HepG2 (cell line): ENCODE results near the gene ANKK1. TPM values are rescaled to one million over a fixed set of nuclear protein-coding genes. Genes with fewer than 3 reads are reported as not detected.

Source experiments
- ATAC-seq: fragments of 200-7000 bp; cut with Tn5 transposase; 3 replicates; pipeline ENCODE4 v1.9.1; 2020; ENCODE audit warnings: mild to moderate bottlenecking, moderate library complexity
- BruUV-seq: library from RNA; stranded (reverse); fragments of 400-500 nt; replicated peaks from 2 replicates; lab custom pipeline; 2021; lab: Mats Ljungman, UMichigan
- CTCF ChIA-PET: fragments of 300-600 bp; formaldehyde crosslinking; extraction: SDS; loops from one replicate; lab custom pipeline; 2021; ENCODE audit warnings: low total read pairs, inconsistent platforms, low intra/inter-chr PET ratio; lab: Yijun Ruan, JAX
- POLR2A ChIA-PET: fragments of 350-600 bp; sonication (Branson Sonifier 250); formaldehyde crosslinking; loops from one replicate; lab custom pipeline; 2020; ENCODE audit warnings: antibody characterized with exemption, inconsistent platforms; lab: Yijun Ruan, JAX
- DNase-seq: peaks from one replicate; pipeline ENCODE4 v3.0.0-alpha.2; 2015; ENCODE audit warnings: low spot score
- FAIRE-seq: peaks from 3 replicates; lab custom pipeline; 2011; peaks lifted over from hg19 to GRCh38; lab: Jason Lieb, UNC
- H2AFZ ChIP-seq: one replicate; pipeline ENCODE4 v1.6.1; 2011; ENCODE audit warnings: low read length, inconsistent platforms
- H3K27ac ChIP-seq: fragments of 300-600 bp; 3 replicates; pipeline ENCODE4 v1.8.0; 2011; ENCODE audit warnings: mixed run types, mild to moderate bottlenecking, mixed read lengths, low read length, inconsistent platforms; ENCODE audit not compliant: insufficient read depth; ENCODE audit errors: extremely low read length
- H3K27me3 ChIP-seq, 2 experiments: fragments of 200-600 bp in 1 of 2; 2 replicates in 1 of 2; 3 replicates in 1 of 2; pipeline versions ENCODE4 v1.6.0 to v1.8.0; 2011; ENCODE audit warnings: low read length in 2 of 2, mild to moderate bottlenecking in 2 of 2, moderate library complexity in 2 of 2, inconsistent platforms in 1 of 2; ENCODE audit not compliant: insufficient read depth in 2 of 2, control insufficient read depth in 1 of 2
- H3K36me3 ChIP-seq, 2 experiments: fragments of 200-600 bp in 1 of 2; replicated peaks in 1 of 2; 2 replicates in 1 of 2; 3 replicates in 1 of 2; pipeline versions ENCODE4 v1.5.1 to v1.8.0; 2011; ENCODE audit warnings: low read length in 2 of 2, inconsistent platforms in 1 of 2; ENCODE audit not compliant: insufficient read depth in 2 of 2, control insufficient read depth in 1 of 2
- H3K4me1 ChIP-seq: 2 replicates; pipeline ENCODE4 v1.5.1; 2012; ENCODE audit warnings: low read length, inconsistent platforms; ENCODE audit not compliant: insufficient read depth
- H3K4me2 ChIP-seq: 2 replicates; pipeline ENCODE4 v1.6.0; 2011; ENCODE audit warnings: low read depth, low read length, inconsistent platforms
- H3K4me3 ChIP-seq, 3 experiments: fragments of 200-600 bp in 1 of 3; sonication (generic), shearing (Covaris generic) in 1 of 3; replicated peaks in 1 of 3; 2 replicates each; pipeline ENCODE4 v1.5.1; 2011 to 2016; ENCODE audit warnings: low read length in 3 of 3, inconsistent platforms in 2 of 3, low read depth in 2 of 3, mild to moderate bottlenecking in 2 of 3, control low read depth in 1 of 3, mixed read lengths in 1 of 3; ENCODE audit not compliant: insufficient read depth in 1 of 3
- H3K79me2 ChIP-seq: one replicate; pipeline ENCODE4 v1.6.1; 2011; ENCODE audit warnings: low read length, inconsistent platforms; ENCODE audit not compliant: insufficient read depth
- H3K9ac ChIP-seq: 2 replicates; pipeline ENCODE4 v1.6.0; 2011; ENCODE audit warnings: mild to moderate bottlenecking, low read depth, low read length, inconsistent platforms; ENCODE audit not compliant: insufficient read depth
- H3K9me3 ChIP-seq: 2 replicates; pipeline ENCODE4 v1.5.1; 2012; ENCODE audit warnings: mild to moderate bottlenecking, low read length
- H4K20me1 ChIP-seq: 2 replicates; pipeline ENCODE4 v1.6.0; 2011; ENCODE audit warnings: inconsistent platforms, mild to moderate bottlenecking, low read length, moderate library complexity; ENCODE audit not compliant: insufficient read depth
- ATM ChIP-seq: fragments of 450-650 bp; IDR thresholded peaks from 2 replicates; pipeline ENCODE4 v1.7.1; 2017; ENCODE audit warnings: mild to moderate bottlenecking, borderline replicate concordance
- HNF4A ChIP-seq: sonication (generic); formaldehyde crosslinking; IDR thresholded peaks from 2 replicates; pipeline ENCODE4 v1.4.0; 2020; ENCODE audit warnings: missing genetic modification reagents
- MED1 ChIP-seq: sonication (generic); formaldehyde crosslinking; IDR thresholded peaks from 2 replicates; pipeline ENCODE4 v1.4.0; 2020; ENCODE audit warnings: missing genetic modification reagents
- PITX1 ChIP-seq: sonication (generic); formaldehyde crosslinking; IDR thresholded peaks from 2 replicates; pipeline ENCODE4 v1.5.1; 2020; ENCODE audit warnings: mild to moderate bottlenecking, missing genetic modification reagents
- REPIN1 ChIP-seq: sonication (generic); formaldehyde crosslinking; IDR thresholded peaks from 2 replicates; pipeline ENCODE4 v1.8.0; 2022; ENCODE audit warnings: missing genetic modification reagents, low read depth, mild to moderate bottlenecking, borderline replicate concordance
- WGBS: methylation state at CpG from one replicate; pipeline ENCODE4 v1.1.6; 2017; ENCODE audit warnings: low lambda C conversion rate; 5-methylcytosine and 5-hydroxymethylcytosine counted together
- in situ Hi-C: cut with HindIII; loops from 2 replicates; pipeline ENCODE4 v1.10.0; 2017; ENCODE audit warnings: low pct_unique_long_range_greater_than_20kb; ENCODE audit not compliant: extremely low pct_ligation_motif_present
- intact Hi-C: fragments of 100-400 bp; cut with micrococcal nuclease; formaldehyde crosslinking; loops from one replicate; pipeline ENCODE4 v1.10.0; 2022; ENCODE audit not compliant: unreplicated experiment
- polyA plus RNA-seq, 8 experiments: library from polyadenylated mRNA; depleted of rRNA in 3 of 8; stranded (reverse) in 7 of 8; unstranded in 1 of 8; fragments of >200 nt; fragmentation: Illumina TruSeq in 4 of 8; extraction: Trizol in 4 of 8; gene quantifications; 2 replicates each; pipeline versions ENCODE4 v1.2.1 to v1.2.3, GENCODE V29; 2011 to 2016; ENCODE audit warnings: low read depth in 4 of 8, missing spikeins in 1 of 8, mixed read lengths in 1 of 8; ENCODE audit not compliant: insufficient read depth in 1 of 8
- total RNA-seq, 5 experiments: library from RNA; depleted of rRNA; stranded (reverse); fragments of >200 nt; fragmentation: Illumina TruSeq; extraction: Trizol; gene quantifications; 2 replicates each; pipeline ENCODE4 v1.2.3, GENCODE V29; 2016; ENCODE audit warnings: low read depth in 1 of 5
- TF ChIP-seq, protein P1 (sequence below): IDR thresholded peaks from 2 replicates; pipeline ENCODE4 v1.6.1; 2016; ENCODE audit warnings: missing compliant biosample characterization, missing genetic modification reagents, borderline replicate concordance
- TF ChIP-seq, protein P2 (sequence below): sonication (generic); formaldehyde crosslinking; IDR thresholded peaks from 2 replicates; pipeline ENCODE4 v1.8.1; 2023; ENCODE audit warnings: mild to moderate bottlenecking, missing genetic modification reagents
- TF ChIP-seq, protein P3 (sequence below): IDR thresholded peaks from 2 replicates; pipeline ENCODE4 v1.6.1; 2016; ENCODE audit warnings: control low read depth
- TF ChIP-seq, protein P4 (sequence below): sonication (generic); formaldehyde crosslinking; IDR thresholded peaks from 2 replicates; pipeline ENCODE4 v1.8.1; 2023; ENCODE audit warnings: missing genetic modification reagents, mild to moderate bottlenecking, borderline replicate concordance

Gene ANKK1
- total and polyA plus RNA-seq, 2 of the 13 experiments (the other 11 are each of a cell fraction or from before 2014, with no cell fraction given): 0.04 to 0.22 TPM

DNA sequence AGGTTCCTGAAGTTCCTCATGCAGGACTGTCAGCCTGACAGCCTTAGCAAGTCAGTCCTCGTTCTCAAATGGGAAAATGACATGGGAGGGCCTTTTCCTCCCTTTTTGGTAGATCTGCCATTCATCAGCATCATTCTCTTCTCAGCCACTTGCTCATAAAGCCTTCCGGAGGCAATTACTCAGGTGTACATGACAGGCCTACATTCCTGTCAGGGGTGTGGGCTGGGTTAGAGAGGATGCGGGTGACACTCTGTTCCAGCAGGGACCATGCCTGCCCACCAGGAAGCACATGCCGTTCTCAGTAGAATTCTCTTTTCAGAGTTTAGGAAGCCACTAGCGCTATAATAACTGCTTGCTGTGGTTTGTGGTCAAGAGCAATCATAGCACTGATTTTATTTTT lies 24.2 kb upstream of the ANKK1 start:
- ATAC-seq (no peak), DNase-seq (no peak)
- in situ Hi-C loops (no loop called here), intact Hi-C loops (no loop called here)
- no peaks in the 10 kb centered on the region for H3K9me3 ChIP-seq
- POLR2A ChIA-PET: no interaction called here
- no TSS peak for BruUV-seq
- H2AFZ ChIP-seq: no peak overlapping the region
- H3K36me3 ChIP-seq: peaks cover 3 to 9% of the 10 kb centered on the region in 2 experiments; a peak in 2 of 5 replicates
- H3K4me2 ChIP-seq: no peak overlapping the region
- TF ChIP-seq MED1: no peak
- TF ChIP-seq, protein P1, sequence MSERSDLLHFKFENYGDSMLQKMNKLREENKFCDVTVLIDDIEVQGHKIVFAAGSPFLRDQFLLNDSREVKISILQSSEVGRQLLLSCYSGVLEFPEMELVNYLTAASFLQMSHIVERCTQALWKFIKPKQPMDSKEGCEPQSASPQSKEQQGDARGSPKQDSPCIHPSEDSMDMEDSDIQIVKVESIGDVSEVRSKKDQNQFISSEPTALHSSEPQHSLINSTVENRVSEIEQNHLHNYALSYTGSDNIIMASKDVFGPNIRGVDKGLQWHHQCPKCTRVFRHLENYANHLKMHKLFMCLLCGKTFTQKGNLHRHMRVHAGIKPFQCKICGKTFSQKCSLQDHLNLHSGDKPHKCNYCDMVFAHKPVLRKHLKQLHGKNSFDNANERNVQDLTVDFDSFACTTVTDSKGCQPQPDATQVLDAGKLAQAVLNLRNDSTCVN: no peak
- TF ChIP-seq HNF4A (CRISPR knock-in tag): no peak
- TF ChIP-seq, protein P2, sequence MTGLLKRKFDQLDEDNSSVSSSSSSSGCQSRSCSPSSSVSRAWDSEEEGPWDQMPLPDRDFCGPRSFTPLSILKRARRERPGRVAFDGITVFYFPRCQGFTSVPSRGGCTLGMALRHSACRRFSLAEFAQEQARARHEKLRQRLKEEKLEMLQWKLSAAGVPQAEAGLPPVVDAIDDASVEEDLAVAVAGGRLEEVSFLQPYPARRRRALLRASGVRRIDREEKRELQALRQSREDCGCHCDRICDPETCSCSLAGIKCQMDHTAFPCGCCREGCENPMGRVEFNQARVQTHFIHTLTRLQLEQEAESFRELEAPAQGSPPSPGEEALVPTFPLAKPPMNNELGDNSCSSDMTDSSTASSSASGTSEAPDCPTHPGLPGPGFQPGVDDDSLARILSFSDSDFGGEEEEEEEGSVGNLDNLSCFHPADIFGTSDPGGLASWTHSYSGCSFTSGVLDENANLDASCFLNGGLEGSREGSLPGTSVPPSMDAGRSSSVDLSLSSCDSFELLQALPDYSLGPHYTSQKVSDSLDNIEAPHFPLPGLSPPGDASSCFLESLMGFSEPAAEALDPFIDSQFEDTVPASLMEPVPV (CRISPR knock-in tag): no peak
- TF ChIP-seq, protein P3, sequence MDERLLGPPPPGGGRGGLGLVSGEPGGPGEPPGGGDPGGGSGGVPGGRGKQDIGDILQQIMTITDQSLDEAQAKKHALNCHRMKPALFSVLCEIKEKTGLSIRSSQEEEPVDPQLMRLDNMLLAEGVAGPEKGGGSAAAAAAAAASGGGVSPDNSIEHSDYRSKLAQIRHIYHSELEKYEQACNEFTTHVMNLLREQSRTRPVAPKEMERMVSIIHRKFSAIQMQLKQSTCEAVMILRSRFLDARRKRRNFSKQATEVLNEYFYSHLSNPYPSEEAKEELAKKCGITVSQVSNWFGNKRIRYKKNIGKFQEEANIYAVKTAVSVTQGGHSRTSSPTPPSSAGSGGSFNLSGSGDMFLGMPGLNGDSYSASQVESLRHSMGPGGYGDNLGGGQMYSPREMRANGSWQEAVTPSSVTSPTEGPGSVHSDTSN (CRISPR knock-in tag): no peak
- no peak for TF ChIP-seq ATM
- TF ChIP-seq REPIN1 (CRISPR knock-in tag): no peak
- TF ChIP-seq PITX1 (CRISPR knock-in tag): no peak
- TF ChIP-seq, protein P4, sequence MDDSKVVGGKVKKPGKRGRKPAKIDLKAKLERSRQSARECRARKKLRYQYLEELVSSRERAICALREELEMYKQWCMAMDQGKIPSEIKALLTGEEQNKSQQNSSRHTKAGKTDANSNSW (CRISPR knock-in tag): no peak
- TF ChIP-seq, all 625 proteins: peak for 0
- Histone ChIP-seq H3K4me3 (no peak overlapping the region), H3K27ac (no peak overlapping the region), H3K27me3 (no peaks in the 10 kb centered on the region), H3K79me2 (no peaks in the 10 kb centered on the region), H3K4me1 (no peaks in the 10 kb centered on the region), H4K20me1 (no peaks in the 10 kb centered on the region), H3K9ac (no peak overlapping the region)
- no peak for FAIRE-seq
- 91% methylated on average over 5 of the region's 5 CpGs for WGBS
- CTCF ChIA-PET: no interaction called here
